Esophagus squamous epithelium (tissue), 5 donors: ENCODE results near the gene VAV2. TPM values are rescaled to one million over a fixed set of nuclear protein-coding genes. Genes with fewer than 3 reads are reported as not detected.

Source experiments
- DNase-seq: peaks from one replicate; lab custom pipeline; 2025; lab: John Stamatoyannopoulos, UW
- H3K27ac ChIP-seq, 4 donors: fragments of 200-600 bp; sonication (generic); one replicate each; pipeline ENCODE4 v1.5.1; 2016 to 2019; ENCODE audit warnings: mild to moderate bottlenecking in 1 of 4
- H3K27me3 ChIP-seq, 4 donors: fragments of 200-600 bp; sonication (generic); 1 replicate in 3 of 4; 2 replicates in 1 of 4; pipeline versions ENCODE4 v1.5.1 to v1.6.0; 2017 to 2021; ENCODE audit warnings: antibody characterized with exemption in 1 of 4
- H3K36me3 ChIP-seq, 3 donors: fragments of 200-600 bp; sonication (generic); one replicate each; pipeline ENCODE4 v1.5.1; 2016 to 2019
- H3K4me1 ChIP-seq, 3 donors: fragments of 200-600 bp; sonication (generic); one replicate each; pipeline ENCODE4 v1.5.1; 2017 to 2019
- H3K4me3 ChIP-seq, 4 donors: fragments of 200-600 bp; sonication (generic); 1 replicate in 3 of 4; 2 replicates in 1 of 4; pipeline ENCODE4 v1.5.1; 2016 to 2019; ENCODE audit warnings: mild to moderate bottlenecking in 2 of 4, moderate library complexity in 1 of 4
- H3K9me3 ChIP-seq, 3 donors: fragments of 200-600 bp; sonication (generic); one replicate each; pipeline ENCODE4 v1.5.1; 2016 to 2019
- POLR2A ChIP-seq, 4 donors: fragments of 450-650 bp; IDR thresholded peaks; one replicate each; pipeline ENCODE4 v1.6.1; 2017; ENCODE audit warnings: antibody characterized with exemption in 4 of 4, mild to moderate bottlenecking in 4 of 4, moderate library complexity in 3 of 4
- WGBS, 2 donors: methylation state at CpG; one replicate each; pipeline ENCODE4 v1.1.5; 2018; 5-methylcytosine and 5-hydroxymethylcytosine counted together
- intact Hi-C: fragments of 100-400 bp; cut with DNase I; formaldehyde crosslinking; loops from one replicate; pipeline ENCODE4 v1.15.0; 2022
- total RNA-seq, 4 donors: library from RNA; depleted of rRNA; stranded (reverse); fragments of >200 nt; gene quantifications; one replicate each; pipeline ENCODE4 v1.1.0, GENCODE V29; 2016
- TF ChIP-seq, protein P1 (sequence below), 6 experiments: fragments of 450-650 bp in 4 of 6; fragments of 200-600 bp in 2 of 6; sonication (generic) in 2 of 6; IDR thresholded peaks; one replicate each; pipeline ENCODE4 v1.5.1; 2016 to 2019; ENCODE audit warnings: antibody characterized with exemption in 6 of 6, mild to moderate bottlenecking in 4 of 6, moderate library complexity in 4 of 6
- donor health status: DM: yes; HTN: yes; CAD: no.

The VAV2 gene
- total RNA-seq, 4 donors from 2014 or later, result 3.8 to 7.6 (median 5.7) TPM

DNA sequence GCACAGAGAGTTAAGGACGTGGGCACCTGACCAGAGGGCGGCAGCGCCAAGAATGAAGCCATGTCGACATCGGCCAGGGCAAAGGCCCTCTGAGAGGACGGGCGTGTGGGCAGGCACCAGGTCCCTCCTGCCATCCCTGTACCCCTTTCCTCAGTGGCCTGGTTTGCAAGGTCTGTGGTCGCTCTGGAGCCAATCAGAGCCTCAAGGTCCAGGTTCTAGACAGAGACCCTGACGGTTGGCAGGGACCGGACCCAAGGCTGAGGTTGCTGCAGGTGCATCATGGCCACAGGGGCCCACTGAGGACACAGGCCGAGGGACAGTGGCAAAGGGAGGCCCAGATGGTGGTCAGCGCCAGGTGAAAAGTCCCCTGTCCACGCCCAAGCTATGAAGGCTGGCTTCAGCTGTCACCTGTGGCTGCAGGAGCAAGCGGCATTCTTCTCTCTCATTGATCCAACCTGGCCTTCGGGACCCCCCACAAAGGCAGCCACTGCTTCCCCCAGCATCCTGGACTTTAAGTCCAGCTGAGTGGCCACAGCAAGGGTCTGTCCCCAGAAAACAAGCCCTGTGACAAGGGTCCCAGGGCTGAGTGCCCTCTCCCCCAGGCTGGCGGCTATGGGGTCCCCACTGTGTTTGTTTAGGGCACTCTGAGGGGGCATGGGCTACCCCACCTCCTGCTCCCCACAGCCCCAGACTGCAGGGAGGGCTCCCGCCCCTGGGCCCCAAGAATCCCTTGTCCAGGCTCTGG is 48.9 kb downstream of the VAV2 start:
- no peak for TF ChIP-seq POLR2A (IDR thresholded peaks at IDR 0.05)
- TF ChIP-seq, protein P1, sequence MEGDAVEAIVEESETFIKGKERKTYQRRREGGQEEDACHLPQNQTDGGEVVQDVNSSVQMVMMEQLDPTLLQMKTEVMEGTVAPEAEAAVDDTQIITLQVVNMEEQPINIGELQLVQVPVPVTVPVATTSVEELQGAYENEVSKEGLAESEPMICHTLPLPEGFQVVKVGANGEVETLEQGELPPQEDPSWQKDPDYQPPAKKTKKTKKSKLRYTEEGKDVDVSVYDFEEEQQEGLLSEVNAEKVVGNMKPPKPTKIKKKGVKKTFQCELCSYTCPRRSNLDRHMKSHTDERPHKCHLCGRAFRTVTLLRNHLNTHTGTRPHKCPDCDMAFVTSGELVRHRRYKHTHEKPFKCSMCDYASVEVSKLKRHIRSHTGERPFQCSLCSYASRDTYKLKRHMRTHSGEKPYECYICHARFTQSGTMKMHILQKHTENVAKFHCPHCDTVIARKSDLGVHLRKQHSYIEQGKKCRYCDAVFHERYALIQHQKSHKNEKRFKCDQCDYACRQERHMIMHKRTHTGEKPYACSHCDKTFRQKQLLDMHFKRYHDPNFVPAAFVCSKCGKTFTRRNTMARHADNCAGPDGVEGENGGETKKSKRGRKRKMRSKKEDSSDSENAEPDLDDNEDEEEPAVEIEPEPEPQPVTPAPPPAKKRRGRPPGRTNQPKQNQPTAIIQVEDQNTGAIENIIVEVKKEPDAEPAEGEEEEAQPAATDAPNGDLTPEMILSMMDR (IDR thresholded peaks at IDR 0.05), result no peak
- no peak for DNase-seq
- no peaks in the 10 kb centered on the region for H3K27me3 ChIP-seq
- H3K4me1 ChIP-seq, result peaks cover 9 to 21% (median 11%) of the 10 kb centered on the region in 3 donors
- no peak overlapping the region for H3K27ac ChIP-seq
- WGBS, 2 donors, result 100% methylated on average over 2 to 3 of the region's 17 CpGs
- peaks cover 0 to 9% (median 0%) of the 10 kb centered on the region in 3 donors for H3K36me3 ChIP-seq
- H3K9me3 ChIP-seq, result no peaks in the 10 kb centered on the region
- no peak overlapping the region for H3K4me3 ChIP-seq
- intact Hi-C loops, result no loop called here

DNA sequence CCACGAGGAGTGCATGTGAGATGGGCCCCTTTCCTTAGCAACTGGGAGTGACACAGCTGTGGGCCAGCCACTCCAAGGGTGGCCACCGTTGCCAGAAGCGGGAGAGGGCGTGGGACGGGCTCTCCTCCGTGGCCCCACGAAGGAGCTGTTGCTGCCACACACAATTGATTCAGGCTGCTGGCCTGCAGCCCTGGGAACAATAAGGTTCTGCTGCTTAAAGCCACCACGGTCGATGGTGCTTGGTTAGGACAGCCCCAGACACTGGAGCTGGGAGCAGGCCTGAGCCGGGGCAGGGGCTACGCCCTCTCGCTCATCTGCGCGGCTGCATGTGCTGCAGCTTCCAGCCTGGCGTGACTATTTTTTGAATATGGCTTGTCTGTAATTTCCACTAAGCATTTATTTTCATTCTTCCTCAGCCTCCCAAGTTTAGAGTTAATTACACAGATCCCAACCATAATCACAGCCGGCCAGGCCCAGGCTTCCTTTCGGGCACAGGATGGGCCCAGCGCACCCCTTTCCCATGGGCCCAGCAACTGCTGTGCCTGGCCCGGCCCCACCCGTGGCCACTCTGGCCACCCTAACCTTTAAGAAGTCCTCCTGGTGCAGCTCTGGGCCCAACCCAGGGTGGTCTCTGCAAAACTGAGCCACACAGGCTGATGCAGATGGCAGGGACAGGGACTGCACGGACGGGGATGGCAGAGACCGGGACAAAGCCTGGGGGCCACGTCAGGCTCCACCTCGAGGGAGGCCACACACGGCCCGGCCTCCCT is 49.7 kb downstream of the VAV2 start:
- no peak for TF ChIP-seq POLR2A (IDR thresholded peaks at IDR 0.05)
- TF ChIP-seq, protein P1 (IDR thresholded peaks at IDR 0.05), result no peak
- no peak overlapping the region for H3K4me3 ChIP-seq
- DNase-seq, result no peak
- no peaks in the 10 kb centered on the region for H3K9me3 ChIP-seq
- peaks cover 9 to 21% (median 11%) of the 10 kb centered on the region in 3 donors for H3K4me1 ChIP-seq
- 89 to 91% methylated on average over 12 to 17 of the region's 27 CpGs for WGBS, 2 donors
- peaks cover 0 to 17% (median 0%) of the 10 kb centered on the region in 3 donors for H3K36me3 ChIP-seq
- intact Hi-C loops, result no loop called here
- no peaks in the 10 kb centered on the region for H3K27me3 ChIP-seq
- H3K27ac ChIP-seq, result no peak overlapping the region

GRCh38 chr9:133939845-133940244 is 52.3 kb downstream of the VAV2 start:
- DNase-seq, result no peak
- peaks cover under 1 to 23% (median 5%) of the 10 kb centered on the region in 3 donors for H3K4me1 ChIP-seq
- peaks cover 0 to 17% (median 0%) of the 10 kb centered on the region in 3 donors for H3K36me3 ChIP-seq
- WGBS, 2 donors, result 92 to 100% methylated on average over 2 to 8 of the region's 12 CpGs
- intact Hi-C loops, result no loop called here
- no peak overlapping the region for H3K27ac ChIP-seq
- H3K4me3 ChIP-seq, result no peak overlapping the region
- TF ChIP-seq POLR2A (IDR thresholded peaks at IDR 0.05), result no peak
- TF ChIP-seq, protein P1 (IDR thresholded peaks at IDR 0.05), result no peak
- H3K27me3 ChIP-seq, result no peaks in the 10 kb centered on the region
- H3K9me3 ChIP-seq, result no peaks in the 10 kb centered on the region

GRCh38 chr9:133939171-133939785 is 52.8 kb downstream of the VAV2 start:
- H3K9me3 ChIP-seq, result no peaks in the 10 kb centered on the region
- WGBS, 2 donors, result 83 to 89% methylated on average over 10 of the region's 23 CpGs
- intact Hi-C loops, result no loop called here
- peaks cover 0 to 17% (median under 1%) of the 10 kb centered on the region in 3 donors for H3K4me1 ChIP-seq
- no peak for TF ChIP-seq POLR2A (IDR thresholded peaks at IDR 0.05)
- TF ChIP-seq, protein P1 (IDR thresholded peaks at IDR 0.05), result no peak
- no peak for DNase-seq
- H3K27me3 ChIP-seq, result no peaks in the 10 kb centered on the region
- H3K27ac ChIP-seq, result no peak overlapping the region
- peaks cover 0 to 17% (median 0%) of the 10 kb centered on the region in 3 donors for H3K36me3 ChIP-seq
- H3K4me3 ChIP-seq, result no peak overlapping the region
